ENCODE results near the gene DCUN1D4. TPM values are rescaled to one million over a fixed set of nuclear protein-coding genes. Genes with fewer than 3 reads are reported as not detected.

The DCUN1D4 gene
- total RNA-seq, result 18.1 and 25.2 TPM in 2 replicates

DNA sequence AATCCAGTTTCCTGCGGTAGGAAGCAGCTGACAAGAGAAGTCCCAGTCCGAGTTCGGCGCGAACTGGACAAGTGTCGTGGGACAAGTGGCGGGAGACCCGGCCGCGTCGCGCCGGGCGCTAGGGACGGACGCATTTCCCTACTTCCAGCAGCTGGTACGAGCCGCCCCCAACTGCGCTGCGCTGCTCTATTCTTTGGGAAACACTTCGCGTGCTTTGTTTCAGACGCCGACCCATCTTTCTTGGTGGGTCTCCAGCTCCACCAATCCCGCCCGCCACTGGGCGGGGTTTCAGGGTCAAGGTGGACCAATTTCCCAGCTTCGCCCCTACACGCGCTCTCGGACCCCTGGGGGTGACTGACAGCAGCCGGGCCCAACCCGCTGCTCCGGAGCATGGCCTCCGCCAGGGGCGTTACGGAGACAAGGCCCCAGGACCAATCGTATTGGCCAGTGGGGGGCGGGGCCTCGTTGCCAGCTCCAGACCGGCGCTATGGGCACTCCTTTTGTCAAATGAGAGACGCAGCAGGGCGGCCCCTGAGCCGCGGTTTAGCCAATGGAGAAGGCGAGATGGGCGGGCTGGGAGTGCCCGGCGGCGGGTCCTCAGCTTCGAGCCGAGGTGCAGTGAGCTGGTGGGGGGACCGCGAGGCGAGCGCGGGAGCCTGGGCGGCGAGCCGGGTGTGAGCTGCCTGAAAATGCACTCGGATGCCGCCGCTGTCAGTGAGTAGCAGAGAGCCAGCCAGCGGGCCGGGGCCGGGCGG is at the start of gene DCUN1D4:
DCUN1D4 (plus strand) TSS at position 600 of the 755 bp plus-strand sequence; CDS start at position 690, 90 bp downstream.
- TF ChIP-seq, protein P1, sequence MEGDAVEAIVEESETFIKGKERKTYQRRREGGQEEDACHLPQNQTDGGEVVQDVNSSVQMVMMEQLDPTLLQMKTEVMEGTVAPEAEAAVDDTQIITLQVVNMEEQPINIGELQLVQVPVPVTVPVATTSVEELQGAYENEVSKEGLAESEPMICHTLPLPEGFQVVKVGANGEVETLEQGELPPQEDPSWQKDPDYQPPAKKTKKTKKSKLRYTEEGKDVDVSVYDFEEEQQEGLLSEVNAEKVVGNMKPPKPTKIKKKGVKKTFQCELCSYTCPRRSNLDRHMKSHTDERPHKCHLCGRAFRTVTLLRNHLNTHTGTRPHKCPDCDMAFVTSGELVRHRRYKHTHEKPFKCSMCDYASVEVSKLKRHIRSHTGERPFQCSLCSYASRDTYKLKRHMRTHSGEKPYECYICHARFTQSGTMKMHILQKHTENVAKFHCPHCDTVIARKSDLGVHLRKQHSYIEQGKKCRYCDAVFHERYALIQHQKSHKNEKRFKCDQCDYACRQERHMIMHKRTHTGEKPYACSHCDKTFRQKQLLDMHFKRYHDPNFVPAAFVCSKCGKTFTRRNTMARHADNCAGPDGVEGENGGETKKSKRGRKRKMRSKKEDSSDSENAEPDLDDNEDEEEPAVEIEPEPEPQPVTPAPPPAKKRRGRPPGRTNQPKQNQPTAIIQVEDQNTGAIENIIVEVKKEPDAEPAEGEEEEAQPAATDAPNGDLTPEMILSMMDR (conservative IDR thresholded peaks at IDR 0.05; ENCODE audit: low read depth, low read length), result peak; percentile 37
- peak within 1 kb of the TSS; percentile 76 for H3K4me3 ChIP-seq (ENCODE audit: low read depth, low read length)
- DNase-seq (ENCODE audit: low read depth), result peak; percentile 86

DNA sequence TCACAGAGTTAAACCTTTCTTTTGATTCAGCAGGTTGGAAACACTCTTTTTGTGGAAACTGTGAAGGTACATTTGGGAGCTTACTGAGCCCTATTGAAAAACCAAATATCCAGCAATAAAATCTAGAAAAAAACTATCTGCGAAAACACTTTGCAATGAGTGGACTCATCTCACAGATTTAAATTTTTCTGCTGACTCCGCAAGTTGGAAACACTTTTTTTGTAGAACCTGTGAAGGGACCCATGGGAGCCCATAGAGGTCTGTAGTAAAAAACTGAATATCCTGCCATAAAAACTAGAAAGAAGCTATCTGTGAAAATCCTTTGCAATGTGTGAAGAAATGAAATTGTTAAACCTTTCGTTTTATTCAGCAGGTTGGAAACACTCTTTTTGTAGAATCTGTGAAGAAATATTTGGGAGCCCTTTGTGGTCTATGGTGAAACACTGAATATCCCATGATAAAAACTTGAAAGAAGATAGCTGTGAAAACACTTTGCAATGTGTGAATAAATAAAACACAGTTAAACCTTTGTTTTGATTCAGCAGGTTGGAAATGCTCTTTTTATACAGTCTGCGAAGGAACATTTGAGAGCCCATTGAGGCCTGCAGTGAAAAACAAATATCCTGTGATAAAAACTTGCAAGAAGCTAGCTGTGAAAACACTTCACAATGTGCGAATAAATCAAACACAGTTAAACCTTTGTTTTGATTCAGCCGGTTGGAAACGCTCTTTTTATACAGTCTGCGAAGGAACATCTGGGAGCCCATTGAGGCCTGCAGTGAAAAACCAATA is 22.3 kb upstream of the DCUN1D4 start:
- TF ChIP-seq, protein P1 (conservative IDR thresholded peaks at IDR 0.05; ENCODE audit: low read depth, low read length), result no peak
- no peak for DNase-seq (ENCODE audit: low read depth)
- H3K4me3 ChIP-seq (ENCODE audit: low read depth, low read length), result no peak overlapping the region

DNA sequence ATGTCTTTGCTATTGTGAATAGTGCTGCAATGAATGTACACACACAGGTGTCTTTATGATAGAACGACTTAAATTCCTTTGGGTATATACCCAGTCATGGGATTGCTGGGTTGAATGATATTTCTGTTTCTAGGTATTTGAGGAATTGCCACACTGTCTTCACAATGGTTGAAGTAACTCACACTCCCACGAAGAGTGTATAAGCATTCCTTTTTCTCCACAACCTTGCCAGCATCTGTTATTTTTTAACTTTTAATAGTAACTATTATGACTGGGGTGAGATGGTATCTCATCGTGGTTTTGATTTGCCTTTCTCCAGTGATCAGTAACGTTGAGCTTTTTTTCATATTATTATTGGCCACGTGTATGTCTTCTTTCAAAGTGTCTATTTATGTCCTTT is 17.6 kb upstream of the DCUN1D4 start:
- DNase-seq (ENCODE audit: low read depth), result peak; percentile 73
- no peak overlapping the region for H3K4me3 ChIP-seq (ENCODE audit: low read depth, low read length)
- TF ChIP-seq, protein P1 (conservative IDR thresholded peaks at IDR 0.05; ENCODE audit: low read depth, low read length), result no peak

DNA sequence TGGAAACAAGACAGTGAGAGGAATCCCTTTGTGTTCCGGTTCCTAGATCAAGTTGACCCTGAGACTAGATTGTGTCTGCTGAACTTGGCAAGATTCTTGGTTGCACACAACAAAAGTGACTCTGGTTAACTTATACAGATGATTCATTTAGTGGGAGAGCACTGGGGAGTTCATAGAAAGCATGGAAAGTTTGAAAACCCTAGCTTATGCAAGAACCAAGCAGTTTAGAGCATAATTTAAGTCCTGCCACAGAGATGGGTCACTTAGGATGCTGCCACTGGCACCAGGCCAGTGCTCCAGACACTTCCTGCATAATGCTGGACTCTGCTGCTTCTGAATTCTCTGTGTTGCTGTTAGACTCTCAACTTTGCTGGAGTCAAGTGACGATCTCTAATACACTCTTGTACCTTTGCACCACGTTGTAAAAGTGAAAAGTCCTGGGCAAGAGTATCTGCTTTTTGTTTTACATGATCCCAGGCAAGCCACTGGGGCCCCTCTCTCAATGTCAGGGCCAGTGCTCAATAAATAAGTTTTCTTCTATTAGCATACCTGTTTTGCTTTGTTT is 12.7 kb upstream of the DCUN1D4 start:
- no peak for DNase-seq (ENCODE audit: low read depth)
- no peak overlapping the region for H3K4me3 ChIP-seq (ENCODE audit: low read depth, low read length)
- TF ChIP-seq, protein P1 (conservative IDR thresholded peaks at IDR 0.05; ENCODE audit: low read depth, low read length), result no peak

DNA sequence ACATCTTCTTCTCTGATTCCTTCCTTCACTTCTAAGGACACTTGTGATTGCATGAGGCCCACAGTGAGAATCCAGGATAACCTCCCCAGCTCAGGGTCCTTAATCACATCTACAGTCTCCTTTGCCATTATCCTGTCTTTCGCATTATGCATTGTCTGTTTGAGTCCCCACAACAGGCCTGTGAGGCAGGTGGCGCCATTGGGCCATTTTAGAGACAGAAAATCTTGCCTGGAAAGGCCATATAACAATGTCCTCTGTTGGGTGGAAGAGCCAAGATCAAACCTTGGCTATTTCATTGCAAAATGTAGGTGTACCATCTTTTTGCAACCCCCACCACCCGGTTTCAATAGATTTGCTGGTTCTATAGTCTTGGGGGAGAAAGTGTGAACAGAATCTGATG is 11.8 kb upstream of the DCUN1D4 start:
- H3K4me3 ChIP-seq (ENCODE audit: low read depth, low read length), result no peak overlapping the region
- no peak for DNase-seq (ENCODE audit: low read depth)
- TF ChIP-seq, protein P1 (conservative IDR thresholded peaks at IDR 0.05; ENCODE audit: low read depth, low read length), result peak; percentile 89

DNA sequence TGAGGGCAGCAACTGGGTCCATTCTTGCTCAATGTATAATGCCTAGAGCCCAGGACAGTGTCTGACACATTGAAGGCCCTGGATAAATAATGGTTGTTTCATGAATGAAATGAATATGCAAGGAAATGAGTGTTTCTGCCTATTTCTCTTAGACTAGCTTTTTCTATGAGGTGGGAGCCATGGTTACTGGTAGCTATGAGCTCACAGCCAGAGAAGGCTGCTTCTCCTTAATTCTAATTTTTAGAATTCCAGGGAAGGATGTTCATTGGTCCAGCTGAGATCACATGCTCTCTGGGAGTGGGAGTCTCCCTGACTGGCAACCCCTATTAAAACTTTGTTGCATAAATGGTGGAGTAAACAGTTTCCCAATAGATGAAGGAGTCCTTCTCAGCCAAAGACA is 9.7 kb upstream of the DCUN1D4 start:
- no peak overlapping the region for H3K4me3 ChIP-seq (ENCODE audit: low read depth, low read length)
- DNase-seq (ENCODE audit: low read depth), result no peak
- TF ChIP-seq, protein P1 (conservative IDR thresholded peaks at IDR 0.05; ENCODE audit: low read depth, low read length), result no peak

Measured in epithelial cell of proximal tubule (primary cell).